GM23248 (cell line): ENCODE data around the gene RNASE8.

ENCODE experiments used
- EZH2 ChIP-seq: fragments of 200-600 bp; sonication (generic); IDR thresholded peaks from 2 replicates; pipeline ENCODE4 v1.6.1; 2018; ENCODE audit warnings: antibody characterized with exemption, mild to moderate bottlenecking; ENCODE audit not compliant: insufficient read depth, poor library complexity, severe bottlenecking
- EZH2phosphoT487 ChIP-seq: fragments of 200-600 bp; sonication (generic); IDR thresholded peaks from 2 replicates; pipeline ENCODE4 v1.6.1; 2018; ENCODE audit warnings: antibody characterized with exemption, moderate library complexity, mild to moderate bottlenecking, low read depth; ENCODE audit not compliant: insufficient read depth

GRCh38 chr14:21023817-21024584 lies 33.6 kb upstream of the RNASE8 start:
- TF ChIP-seq EZH2, result peak; percentile 81
- no peak for TF ChIP-seq EZH2phosphoT487
